Right lobe of liver (tissue), 6 donors: ENCODE data around the gene ZSWIM5. TPM values are rescaled to one million over a fixed set of nuclear protein-coding genes. Genes with fewer than 3 reads are reported as not detected.

Source experiments
- ATAC-seq, 4 donors: fragments of 200-7000 bp; cut with Tn5 transposase; one replicate each; pipeline ENCODE4 v1.9.1; 2020; ENCODE audit warnings: mild to moderate bottlenecking in 4 of 4, moderate library complexity in 4 of 4
- DNase-seq, 3 donors: peaks; one replicate each; pipeline ENCODE4 v3.0.0-alpha.2; 2020
- H3K27ac ChIP-seq, 3 donors: fragments of 200-600 bp; one replicate each; pipeline ENCODE4 v1.8.0; 2022
- H3K27me3 ChIP-seq, 2 donors: fragments of 200-600 bp; one replicate each; pipeline ENCODE4 v1.8.0; 2022
- H3K36me3 ChIP-seq, 4 donors: fragments of 200-600 bp; sonication (generic) in 1 of 4; one replicate each; pipeline versions ENCODE4 v1.5.1 to v1.8.0; 2017 to 2022; ENCODE audit warnings: control low read depth in 1 of 4
- H3K4me1 ChIP-seq, 4 donors: fragments of 200-600 bp; sonication (generic) in 1 of 4; one replicate each; pipeline versions ENCODE4 v1.5.1 to v1.8.0; 2017 to 2022; ENCODE audit warnings: control low read depth in 1 of 4
- H3K4me3 ChIP-seq, 3 donors: fragments of 200-600 bp; one replicate each; pipeline ENCODE4 v1.8.0; 2022
- H3K9me3 ChIP-seq, 4 donors: fragments of 200-600 bp; sonication (generic) in 1 of 4; one replicate each; pipeline versions ENCODE4 v1.5.1 to v1.8.0; 2017 to 2022; ENCODE audit warnings: control low read depth in 1 of 4
- POLR2A ChIP-seq: fragments of 450-650 bp; IDR thresholded peaks from one replicate; pipeline ENCODE4 v1.6.1; 2017; ENCODE audit warnings: antibody characterized with exemption, mild to moderate bottlenecking
- WGBS: methylation state at CpG from one replicate; pipeline ENCODE4 v1.1.6; 2018; ENCODE audit warnings: low coverage, low lambda C conversion rate; ENCODE audit not compliant: insufficient coverage; ENCODE audit errors: missing lambda C conversion rate; 5-methylcytosine and 5-hydroxymethylcytosine counted together
- intact Hi-C, 2 donors: fragments of 100-400 bp; cut with DNase I; formaldehyde crosslinking; loops; one replicate each; pipeline versions ENCODE4 v1.11.2 to v1.14.1; 2022
- total RNA-seq, 6 experiments: library from RNA; depleted of rRNA in 2 of 6; stranded (reverse); fragments of >200 nt in 2 of 6; fragmentation: NEBNext Ultra II Directional in 3 of 6; extraction: Animal tissue kit (Norgen Biotek cat#: 25700) in 3 of 6; gene quantifications; one replicate each; pipeline versions ENCODE4 v1.1.0 to v1.2.4, GENCODE V29; 2016 to 2023
- TF ChIP-seq, protein P1 (sequence below), 4 donors: fragments of 200-600 bp in 3 of 4; fragments of 450-650 bp in 1 of 4; IDR thresholded peaks; one replicate each; pipeline versions ENCODE4 v1.5.1 to v1.8.0; 2016 to 2022; ENCODE audit warnings: antibody characterized with exemption in 4 of 4, mild to moderate bottlenecking in 2 of 4
- donor health status: DM: no; HTN: yes; CAD: no.
- donor health status: DM: no; HTN: no; CAD: no.
- donor health status: DM: no; HTN: no; CAD: no.
- donor health status: DM: no; HTN: yes; CAD: no.
- donor health status: DM: no; HTN: yes; CAD: no.

ZSWIM5 gene
- total RNA-seq, 6 experiments from 2014 or later: 0.18 to 0.46 (median 0.31) TPM

DNA sequence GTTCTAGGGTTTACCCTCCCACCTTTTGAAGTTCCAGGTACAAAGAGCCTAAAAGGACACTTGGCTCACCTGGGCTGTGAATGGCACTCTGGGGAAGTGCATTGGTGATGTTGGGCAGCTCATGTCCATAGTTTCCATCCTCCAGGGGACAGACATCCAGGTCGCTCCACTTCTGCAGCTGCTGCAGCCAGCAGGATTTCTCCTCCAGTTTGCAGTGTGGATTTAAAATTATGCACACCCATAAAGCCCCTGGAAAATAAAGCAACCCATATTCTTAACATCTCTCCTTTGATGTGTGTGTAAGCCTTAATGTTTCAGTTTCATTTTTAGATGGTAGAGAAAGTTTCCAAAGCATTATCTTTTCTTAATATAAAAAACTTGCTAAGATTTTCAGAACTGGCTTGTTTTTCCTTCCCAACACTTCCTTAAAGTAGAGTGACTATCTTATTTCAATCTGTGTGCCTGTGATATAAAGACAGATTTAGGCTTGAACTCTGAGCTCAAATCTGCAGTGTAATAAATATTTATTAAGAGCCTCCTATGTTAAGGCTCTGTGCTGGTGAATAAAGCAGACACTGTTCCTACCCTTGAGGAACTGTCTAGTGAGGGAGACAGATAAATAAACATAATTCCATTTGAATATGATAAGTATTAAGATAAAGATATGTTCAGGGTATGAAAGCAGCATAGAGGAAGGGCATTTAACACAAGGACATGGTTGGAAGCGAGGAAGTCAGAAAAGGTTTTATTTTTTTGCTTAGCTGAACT is 155.2 kb downstream of the ZSWIM5 start:
- Histone ChIP-seq H3K27me3 (no peaks in the 10 kb centered on the region), H3K4me3 (no peak overlapping the region), H3K36me3 (no peaks in the 10 kb centered on the region), H3K9me3 (no peaks in the 10 kb centered on the region), H3K4me1 (no peaks in the 10 kb centered on the region), H3K27ac (no peak overlapping the region)
- ATAC-seq: no peak
- TF ChIP-seq, protein P1, sequence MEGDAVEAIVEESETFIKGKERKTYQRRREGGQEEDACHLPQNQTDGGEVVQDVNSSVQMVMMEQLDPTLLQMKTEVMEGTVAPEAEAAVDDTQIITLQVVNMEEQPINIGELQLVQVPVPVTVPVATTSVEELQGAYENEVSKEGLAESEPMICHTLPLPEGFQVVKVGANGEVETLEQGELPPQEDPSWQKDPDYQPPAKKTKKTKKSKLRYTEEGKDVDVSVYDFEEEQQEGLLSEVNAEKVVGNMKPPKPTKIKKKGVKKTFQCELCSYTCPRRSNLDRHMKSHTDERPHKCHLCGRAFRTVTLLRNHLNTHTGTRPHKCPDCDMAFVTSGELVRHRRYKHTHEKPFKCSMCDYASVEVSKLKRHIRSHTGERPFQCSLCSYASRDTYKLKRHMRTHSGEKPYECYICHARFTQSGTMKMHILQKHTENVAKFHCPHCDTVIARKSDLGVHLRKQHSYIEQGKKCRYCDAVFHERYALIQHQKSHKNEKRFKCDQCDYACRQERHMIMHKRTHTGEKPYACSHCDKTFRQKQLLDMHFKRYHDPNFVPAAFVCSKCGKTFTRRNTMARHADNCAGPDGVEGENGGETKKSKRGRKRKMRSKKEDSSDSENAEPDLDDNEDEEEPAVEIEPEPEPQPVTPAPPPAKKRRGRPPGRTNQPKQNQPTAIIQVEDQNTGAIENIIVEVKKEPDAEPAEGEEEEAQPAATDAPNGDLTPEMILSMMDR (IDR thresholded peaks at IDR 0.05): no peak
- no peak for TF ChIP-seq POLR2A
- intact Hi-C loops: no loop called here
- 33% methylated on average over 1 of the region's 2 CpGs for whole genome bisulfite sequencing
- no peak for DNase-seq

DNA sequence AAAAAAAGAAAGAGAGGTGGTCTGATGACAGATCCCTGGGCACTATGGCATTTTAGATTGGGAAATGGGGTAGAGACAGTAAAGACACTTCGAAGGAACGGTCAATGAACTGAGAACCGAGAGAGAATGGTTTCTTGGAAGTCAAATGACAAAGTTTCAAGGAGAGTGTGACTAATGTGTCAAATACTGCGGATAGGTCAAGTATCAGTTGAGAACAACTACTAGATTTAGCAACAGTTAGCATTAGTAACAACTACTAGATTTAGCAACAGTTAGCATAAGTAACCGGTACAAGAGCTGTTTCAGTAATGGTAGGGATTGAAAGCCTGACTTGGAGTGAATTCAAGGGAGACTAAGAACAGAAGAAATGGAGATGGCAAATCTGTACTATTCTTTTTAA is 159.4 kb downstream of the ZSWIM5 start:
- TF ChIP-seq, protein P1 (IDR thresholded peaks at IDR 0.05): no peak
- no peak for TF ChIP-seq POLR2A
- no peaks in the 10 kb centered on the region for H3K27me3 ChIP-seq
- no peaks in the 10 kb centered on the region for H3K36me3 ChIP-seq
- H3K27ac ChIP-seq: no peak overlapping the region
- WGBS: 78% methylated on average over 4 of the region's 5 CpGs
- intact Hi-C loops: no loop called here
- H3K4me1 ChIP-seq: no peaks in the 10 kb centered on the region
- DNase-seq (no peak), ATAC-seq (no peak)
- H3K9me3 ChIP-seq: no peaks in the 10 kb centered on the region
- H3K4me3 ChIP-seq: no peak overlapping the region

DNA sequence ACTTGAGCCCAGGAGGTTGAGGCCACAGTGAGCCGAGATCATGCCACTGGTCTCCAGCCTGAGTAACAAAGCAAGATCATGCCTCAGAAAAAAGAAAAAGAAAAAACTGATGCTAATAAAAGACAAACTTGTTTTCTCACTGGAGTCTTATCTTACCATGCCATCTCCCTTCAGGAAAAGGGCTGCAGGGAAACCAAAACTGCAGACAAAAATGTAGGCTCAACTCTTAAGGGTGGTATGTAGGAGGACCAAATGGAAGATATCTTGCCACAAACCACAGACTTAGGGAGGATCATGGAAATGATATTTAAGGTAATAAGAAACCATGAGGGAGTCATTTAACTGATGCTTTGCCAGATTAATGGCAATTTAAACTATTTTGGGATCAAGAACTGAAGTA is 161.5 kb downstream of the ZSWIM5 start:
- no peak for ATAC-seq

DNA sequence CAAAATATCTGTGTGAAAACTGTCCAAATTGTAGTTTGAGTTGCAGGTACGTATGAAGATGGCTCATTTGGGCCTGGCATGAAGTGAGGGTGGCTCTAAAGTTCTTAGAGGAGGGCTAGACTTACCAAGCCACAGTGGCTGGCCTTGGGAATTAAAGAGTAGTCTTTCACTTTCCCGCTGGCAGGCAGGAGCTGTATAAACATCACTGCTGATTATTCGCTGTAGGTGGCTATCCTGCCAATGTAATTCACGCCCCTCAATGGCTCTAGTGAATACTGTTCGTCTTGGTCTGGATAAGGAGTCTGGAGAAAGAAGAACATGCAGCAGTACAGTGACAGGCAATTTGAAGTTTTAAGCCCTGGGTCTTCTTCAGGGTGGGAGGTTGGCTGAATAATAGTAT is 163.3 kb downstream of the ZSWIM5 start:
- no peaks in the 10 kb centered on the region for H3K36me3 ChIP-seq
- TF ChIP-seq POLR2A: no peak
- TF ChIP-seq, protein P1 (IDR thresholded peaks at IDR 0.05): no peak
- intact Hi-C loops: no loop called here
- no peak overlapping the region for H3K27ac ChIP-seq
- H3K27me3 ChIP-seq: no peaks in the 10 kb centered on the region
- DNase-seq (no peak), ATAC-seq (no peak)
- no peak overlapping the region for H3K4me3 ChIP-seq
- 61% methylated on average over 3 of the region's 5 CpGs for WGBS
- no peaks in the 10 kb centered on the region for H3K4me1 ChIP-seq
- no peaks in the 10 kb centered on the region for H3K9me3 ChIP-seq

More for the DNA sequence above, 161.5 kb downstream of the ZSWIM5 start:
- no peak overlapping the region for H3K4me3 ChIP-seq
- H3K4me1 ChIP-seq: no peaks in the 10 kb centered on the region
- H3K27ac ChIP-seq: no peak overlapping the region
- intact Hi-C loops: no loop called here
- WGBS: 100% methylated on average over 1 of the region's 1 CpG
- DNase-seq: no peak
- no peak for TF ChIP-seq POLR2A
- TF ChIP-seq, protein P1 (IDR thresholded peaks at IDR 0.05): no peak
- H3K36me3 ChIP-seq: no peaks in the 10 kb centered on the region
- no peaks in the 10 kb centered on the region for H3K9me3 ChIP-seq
- no peaks in the 10 kb centered on the region for H3K27me3 ChIP-seq
